Duodenal mucosa (tissue), 2 donors: ENCODE results near the gene OR5H6.
"Not testable (repeated sequence)": the region's sequence is repeated elsewhere in the genome, so short reads cannot be mapped to it uniquely, and the experiment has no call there.

ENCODE experiments used
- H3K27ac ChIP-seq: one replicate; pipeline ENCODE4 v1.7.0; 2013; ENCODE audit warnings: low read depth, low read length
- H3K27me3 ChIP-seq, 2 donors: one replicate each; pipeline ENCODE4 v1.7.0; 2013; ENCODE audit warnings: low read length in 2 of 2, control low read depth in 1 of 2; ENCODE audit not compliant: insufficient read depth in 2 of 2, control insufficient read depth in 1 of 2
- H3K36me3 ChIP-seq, 2 donors: one replicate each; pipeline ENCODE4 v1.7.0; 2013; ENCODE audit warnings: low read length in 2 of 2, control low read depth in 1 of 2; ENCODE audit not compliant: insufficient read depth in 2 of 2, control insufficient read depth in 1 of 2
- H3K4me1 ChIP-seq, 2 donors: one replicate each; pipeline ENCODE4 v1.7.0; 2013; ENCODE audit warnings: low read length in 2 of 2, control low read depth in 1 of 2; ENCODE audit not compliant: insufficient read depth in 2 of 2, control insufficient read depth in 1 of 2
- H3K4me3 ChIP-seq, 2 donors: one replicate each; pipeline ENCODE4 v1.7.0; 2013; ENCODE audit warnings: low read length in 2 of 2, low read depth in 1 of 2
- H3K9ac ChIP-seq, 2 donors: one replicate each; pipeline ENCODE4 v1.7.0; 2013; ENCODE audit warnings: low read length in 2 of 2, low read depth in 1 of 2
- H3K9me3 ChIP-seq, 2 donors: one replicate each; pipeline ENCODE4 v1.7.0; 2013; ENCODE audit warnings: low read length in 2 of 2, control low read depth in 1 of 2; ENCODE audit not compliant: control insufficient read depth in 1 of 2

The OR5H6 gene

DNA sequence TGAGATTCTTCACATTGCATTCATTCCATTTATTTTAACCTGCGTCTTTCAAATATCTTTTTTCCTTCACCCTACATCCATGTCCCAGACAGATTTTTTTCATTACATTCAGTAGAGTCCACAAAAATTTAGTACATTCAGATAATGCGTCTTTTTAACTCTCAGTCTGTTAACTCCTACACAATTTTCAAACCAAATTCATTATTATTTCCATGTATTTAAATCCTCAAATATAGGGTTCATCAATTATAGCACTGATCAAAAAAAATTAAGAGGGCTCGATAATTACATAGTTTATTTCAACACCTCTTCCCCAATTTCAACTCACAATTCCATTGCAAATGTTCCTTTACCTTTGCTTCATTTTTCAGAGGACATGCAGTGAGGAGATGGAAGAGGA, at the start of gene OR5H6:
OR5H6 (plus strand) TSS at position 301 of the 400 bp plus-strand sequence; CDS start at position 390, 89 bp downstream.
- Histone ChIP-seq H3K36me3 (no peaks in the 10 kb centered on the region), H3K9ac (no peak within 1 kb of the TSS), H3K27me3 (no peaks in the 10 kb centered on the region), H3K4me3 (no peak within 1 kb of the TSS), H3K27ac (no peak within 1 kb of the TSS), H3K4me1 (no peaks in the 10 kb centered on the region), H3K9me3 (peaks cover 0 to 2% of the 10 kb centered on the region in 2 donors)

DNA sequence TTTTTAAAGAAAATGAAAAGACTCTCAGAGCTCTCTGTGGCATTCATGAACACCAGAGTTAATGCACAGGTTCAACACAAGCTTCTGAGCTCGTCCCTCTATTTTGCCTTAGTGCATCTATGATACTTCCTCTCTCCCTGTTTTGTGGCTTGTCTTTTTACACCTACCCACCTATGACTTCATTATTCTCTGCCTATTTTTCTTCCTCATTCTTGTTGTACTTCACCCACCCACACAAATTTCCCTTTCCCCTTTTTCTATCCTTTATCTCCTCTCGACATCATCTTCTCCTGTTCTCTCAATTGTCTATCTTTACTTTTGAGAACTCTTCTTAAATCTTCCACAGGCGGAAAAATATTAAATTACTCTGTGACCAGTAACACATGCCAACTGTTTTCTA, 49.0 kb upstream of the OR5H6 start:
- Histone ChIP-seq H3K9ac (no peak overlapping the region), H3K4me1 (no peaks in the 10 kb centered on the region), H3K27ac (no peak overlapping the region)

DNA sequence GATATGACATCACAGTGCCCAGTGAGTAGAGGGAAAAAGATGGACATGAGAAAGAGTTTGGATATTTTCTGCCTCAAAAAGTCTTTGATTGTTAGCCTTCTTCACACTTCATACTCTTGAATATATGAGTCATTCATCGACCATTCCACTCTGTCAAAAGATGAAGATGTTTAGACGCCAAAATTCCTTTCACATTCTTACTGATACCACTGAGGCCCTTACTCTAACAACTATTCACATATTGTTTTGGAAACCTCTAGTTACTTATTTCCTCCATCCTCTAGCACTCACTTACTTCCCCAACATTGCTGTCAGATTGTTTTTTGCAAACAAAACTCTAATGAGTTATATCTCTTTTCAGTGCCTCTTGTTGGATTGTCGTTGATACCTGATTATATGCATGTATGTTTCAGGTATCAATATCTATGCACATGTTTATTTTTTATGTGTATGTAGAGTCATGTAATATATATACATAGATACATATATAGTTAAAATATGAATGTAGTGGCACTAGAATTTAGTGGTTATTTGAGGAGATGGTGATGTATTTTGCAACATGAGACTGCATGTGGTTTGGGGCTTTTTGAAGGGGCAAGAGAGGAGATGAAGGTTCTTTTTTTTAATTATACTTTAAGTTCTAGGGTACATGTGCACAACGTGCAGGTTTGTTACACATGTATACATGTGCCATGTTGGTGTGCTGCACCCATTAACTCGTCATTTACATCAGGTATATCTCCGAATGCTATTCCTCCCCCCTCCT, 40.0 kb upstream of the OR5H6 start:
- H3K36me3 ChIP-seq = no peaks in the 10 kb centered on the region
- H3K27ac ChIP-seq = no peak overlapping the region
- H3K9me3 ChIP-seq = no peaks in the 10 kb centered on the region
- H3K4me1 ChIP-seq = no peaks in the 10 kb centered on the region
- H3K9ac ChIP-seq = no peak overlapping the region
- H3K27me3 ChIP-seq = no peaks in the 10 kb centered on the region
- H3K4me3 ChIP-seq = no peak overlapping the region

More for the DNA sequence above, 49.0 kb upstream of the OR5H6 start:
- Histone ChIP-seq H3K36me3 (no peaks in the 10 kb centered on the region), H3K27me3 (no peaks in the 10 kb centered on the region), H3K9me3 (no peaks in the 10 kb centered on the region), H3K4me3 (no peak overlapping the region)

DNA sequence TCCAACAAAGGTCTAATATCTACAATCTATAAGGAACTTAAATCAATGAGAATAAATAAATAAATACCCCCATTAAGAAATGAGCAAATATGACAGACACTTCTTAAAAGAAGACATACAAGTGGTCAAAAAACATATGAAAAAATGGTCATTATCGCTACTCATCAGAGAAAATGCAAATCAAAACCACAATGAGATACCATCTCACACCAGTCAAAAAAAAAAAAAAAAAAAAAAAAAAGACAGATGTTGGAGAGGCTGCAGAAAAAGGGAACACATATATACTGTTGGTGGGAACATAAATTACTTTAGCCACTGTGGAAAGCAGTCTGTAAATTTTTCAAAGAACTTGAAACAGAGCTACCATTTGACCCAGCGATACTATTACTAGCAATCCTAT, 31.6 kb upstream of the OR5H6 start:
- Histone ChIP-seq H3K36me3 (no peaks in the 10 kb centered on the region), H3K27me3 (no peaks in the 10 kb centered on the region), H3K9me3 (no peaks in the 10 kb centered on the region), H3K4me1 (no peaks in the 10 kb centered on the region), H3K27ac (no peak overlapping the region), H3K9ac (no peak overlapping the region), H3K4me3 (no peak overlapping the region)

DNA sequence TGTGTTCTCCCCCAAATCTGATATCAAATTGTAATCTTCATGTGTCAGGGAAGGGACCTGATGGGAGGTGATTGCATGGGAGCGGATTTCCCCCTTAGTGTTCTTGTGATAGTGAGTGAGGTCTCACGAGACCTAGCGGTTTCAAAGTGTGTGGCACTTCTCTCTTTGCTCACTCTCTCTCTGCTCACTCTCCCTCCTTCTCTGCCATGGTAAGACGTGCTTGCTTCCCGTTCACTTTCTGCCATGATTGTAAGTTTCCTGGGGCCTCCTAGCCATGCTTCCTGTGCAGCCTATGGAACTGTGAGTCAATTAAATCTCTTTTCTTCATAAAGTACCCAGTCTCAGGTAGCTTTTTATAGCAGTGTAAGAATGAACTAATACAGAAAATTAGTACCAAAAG, 30.6 kb upstream of the OR5H6 start:
- no peak overlapping the region for H3K9ac ChIP-seq
- no peaks in the 10 kb centered on the region for H3K4me1 ChIP-seq
- no peak overlapping the region for H3K27ac ChIP-seq
- H3K36me3 ChIP-seq = no peaks in the 10 kb centered on the region
- H3K27me3 ChIP-seq = no peaks in the 10 kb centered on the region
- H3K4me3 ChIP-seq = no peak overlapping the region
- H3K9me3 ChIP-seq = no peaks in the 10 kb centered on the region

DNA sequence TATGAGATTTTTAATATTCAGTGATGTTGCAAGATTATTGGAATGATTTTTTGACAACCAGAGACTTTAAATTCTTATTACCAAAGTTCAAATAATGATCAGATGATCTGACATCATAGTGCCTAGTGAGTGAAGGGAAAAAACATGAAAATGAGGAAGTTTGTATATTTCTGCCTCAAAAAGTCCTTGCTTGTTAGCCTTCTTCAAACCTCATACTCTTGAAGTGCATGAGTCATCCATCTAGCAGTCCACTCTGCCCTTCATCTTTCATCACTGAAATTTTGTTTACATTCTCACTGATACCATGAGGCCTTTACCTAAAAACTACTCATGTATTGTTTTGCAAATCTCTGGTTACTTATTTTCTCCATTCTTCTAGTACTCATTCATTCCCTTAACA, 23.9 kb upstream of the OR5H6 start:
- Histone ChIP-seq H3K36me3 (no peaks in the 10 kb centered on the region), H3K9me3 (no peaks in the 10 kb centered on the region), H3K4me1 (no peaks in the 10 kb centered on the region), H3K27me3 (no peaks in the 10 kb centered on the region), H3K9ac (no peak overlapping the region), H3K4me3 (no peak overlapping the region), H3K27ac (no peak overlapping the region)

DNA sequence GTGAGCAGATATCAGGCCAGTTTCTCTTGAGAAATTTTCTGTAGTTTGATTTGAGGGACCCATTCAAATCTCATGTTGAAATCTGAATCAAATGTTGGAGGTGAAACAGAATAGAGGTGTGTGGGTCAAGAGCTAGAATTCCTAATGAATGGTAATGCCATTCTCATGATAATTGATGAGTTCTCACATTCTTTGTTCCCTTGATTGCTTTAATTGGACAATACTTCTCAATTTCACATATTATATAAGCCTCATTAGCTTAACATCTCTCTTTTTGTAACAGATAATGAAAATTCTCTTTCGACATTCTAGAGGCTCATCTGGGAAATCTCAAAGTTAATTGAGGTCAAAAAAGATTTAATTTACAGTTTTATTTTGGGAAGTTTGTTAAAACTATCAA, 21.9 kb upstream of the OR5H6 start:
- H3K9ac ChIP-seq = no peak overlapping the region
- no peak overlapping the region for H3K4me3 ChIP-seq
- no peaks in the 10 kb centered on the region for H3K4me1 ChIP-seq
- H3K27ac ChIP-seq = no peak overlapping the region
- no peaks in the 10 kb centered on the region for H3K36me3 ChIP-seq
- no peaks in the 10 kb centered on the region for H3K9me3 ChIP-seq
- no peaks in the 10 kb centered on the region for H3K27me3 ChIP-seq

DNA sequence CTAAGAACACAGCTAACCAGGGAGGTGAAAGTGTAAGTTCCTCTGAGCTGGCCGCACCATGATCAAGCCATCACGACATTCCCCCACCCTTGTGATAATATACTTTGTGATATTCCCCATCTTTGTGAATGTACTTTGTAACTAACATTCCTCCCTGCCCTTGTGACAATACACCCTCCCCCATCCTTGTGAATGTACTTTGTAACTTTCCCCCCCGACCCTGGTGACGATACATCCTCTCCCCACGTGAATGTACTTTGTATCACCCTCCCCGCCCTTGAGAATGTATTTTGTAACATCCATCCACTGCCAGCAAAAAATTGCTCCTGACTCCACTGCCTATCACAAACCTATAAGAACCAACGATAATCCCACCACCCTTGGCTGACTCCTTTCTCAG, 20.2 kb upstream of the OR5H6 start:
- Histone ChIP-seq H3K9ac (no peak overlapping the region), H3K4me1 (no peaks in the 10 kb centered on the region), H3K9me3 (no peaks in the 10 kb centered on the region), H3K27me3 (no peaks in the 10 kb centered on the region), H3K36me3 (no peaks in the 10 kb centered on the region), H3K27ac (no peak overlapping the region), H3K4me3 (no peak overlapping the region)

DNA sequence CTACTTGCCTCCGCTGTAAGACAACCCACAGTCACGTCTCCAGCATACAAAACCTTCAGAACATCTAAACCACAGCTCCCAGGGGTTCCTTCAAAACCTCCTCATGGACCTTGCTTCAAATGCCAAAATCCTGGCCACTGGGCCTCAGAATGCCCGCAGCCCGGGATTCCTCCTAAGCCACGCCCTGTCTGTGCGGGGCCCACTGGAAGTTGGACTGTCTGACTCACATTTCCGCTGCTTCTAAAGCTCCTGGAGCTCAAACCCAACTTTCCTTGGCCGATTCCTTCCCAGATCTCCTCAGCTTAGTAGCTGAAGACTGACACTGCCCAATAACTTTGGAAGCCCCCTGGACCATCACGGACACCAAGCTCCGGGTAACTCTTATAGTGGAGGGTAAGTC, 17.9 kb upstream of the OR5H6 start:
- H3K9ac ChIP-seq = no peak overlapping the region
- no peaks in the 10 kb centered on the region for H3K27me3 ChIP-seq
- H3K27ac ChIP-seq = no peak overlapping the region
- no peak overlapping the region for H3K4me3 ChIP-seq
- H3K4me1 ChIP-seq = no peaks in the 10 kb centered on the region
- H3K9me3 ChIP-seq = no peaks in the 10 kb centered on the region
- no peaks in the 10 kb centered on the region for H3K36me3 ChIP-seq

DNA sequence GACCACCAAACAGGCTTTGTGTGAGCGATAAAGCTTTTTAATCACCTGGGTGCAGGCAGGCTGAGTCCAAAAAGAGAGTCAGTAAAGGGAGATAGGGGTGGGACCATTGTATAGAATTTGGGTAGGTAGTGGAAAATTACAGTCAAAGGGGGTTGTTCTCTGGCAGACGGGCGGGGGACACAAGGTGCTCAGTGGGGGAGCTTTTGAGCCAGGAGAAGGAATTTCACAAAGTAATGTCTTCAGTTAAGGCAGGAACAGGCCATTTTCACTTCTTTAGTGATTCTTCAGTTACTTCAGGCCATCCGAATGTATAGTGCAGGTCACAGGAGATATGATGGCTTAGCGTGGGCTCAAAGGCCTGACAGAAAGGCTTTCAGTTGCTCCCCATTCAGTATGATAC, 8.0 kb upstream of the OR5H6 start:
- not testable (repeated sequence) for H3K36me3 ChIP-seq, H3K27me3 ChIP-seq, H3K27ac ChIP-seq, H3K4me1 ChIP-seq, H3K9ac ChIP-seq, H3K9me3 ChIP-seq, H3K4me3 ChIP-seq
